ENCODE measurements around the gene HES1. TPM values are rescaled to one million over a fixed set of nuclear protein-coding genes. Genes with fewer than 3 reads are reported as not detected.
A peak's percentile ranks its signal among the peaks of the same experiment; 100 is the strongest.

The HES1 gene
- total RNA-seq, 2 donors from 2014 or later: 102 TPM

GRCh38 chr3:194164861-194165260 is 28.9 kb downstream of the HES1 start:
- Histone ChIP-seq H3K9me3 (no peaks in the 10 kb centered on the region), H3K27me3 (no peaks in the 10 kb centered on the region), H3K4me1 (no peaks in the 10 kb centered on the region), H3K36me3 (no peaks in the 10 kb centered on the region), H3K4me3 (no peak overlapping the region), H3K27ac (no peak overlapping the region), H3K9ac (ENCODE audit: low read depth in 2 of 2, low read length in 2 of 2) (no peak overlapping the region)
- intact Hi-C loops (cut with DNase I): no loop called here
- TF ChIP-seq CTCF (IDR thresholded peaks at IDR 0.05): no peak
- DNase-seq: no peak

GRCh38 chr3:194165271-194166018 is 29.5 kb downstream of the HES1 start:
- H3K4me3 ChIP-seq: no peak overlapping the region

GRCh38 chr3:194166682-194167479 is 30.9 kb downstream of the HES1 start:
- no peaks in the 10 kb centered on the region for H3K36me3 ChIP-seq
- DNase-seq: no peak
- H3K9ac ChIP-seq (ENCODE audit: low read depth in 2 of 2, low read length in 2 of 2): peak overlapping the region in 1 of 2 donors; percentile 19
- no peak for TF ChIP-seq CTCF (IDR thresholded peaks at IDR 0.05)
- no peaks in the 10 kb centered on the region for H3K27me3 ChIP-seq
- no peaks in the 10 kb centered on the region for H3K9me3 ChIP-seq
- H3K4me3 ChIP-seq: no peak overlapping the region
- intact Hi-C loops (cut with DNase I): no loop called here
- H3K27ac ChIP-seq: no peak overlapping the region
- H3K4me1 ChIP-seq: no peaks in the 10 kb centered on the region

More at GRCh38 chr3:194165271-194166018, 29.5 kb downstream of the HES1 start:
- Histone ChIP-seq H3K9ac (ENCODE audit: low read depth in 2 of 2, low read length in 2 of 2) (no peak overlapping the region), H3K9me3 (no peaks in the 10 kb centered on the region), H3K36me3 (no peaks in the 10 kb centered on the region), H3K27ac (no peak overlapping the region), H3K4me1 (no peaks in the 10 kb centered on the region), H3K27me3 (no peaks in the 10 kb centered on the region)
- intact Hi-C loops (cut with DNase I): no loop called here
- no peak for TF ChIP-seq CTCF (IDR thresholded peaks at IDR 0.05)
- no peak for DNase-seq

GRCh38 chr3:194167480-194168282 is 31.7 kb downstream of the HES1 start:
- no peaks in the 10 kb centered on the region for H3K9me3 ChIP-seq
- DNase-seq: no peak
- no peaks in the 10 kb centered on the region for H3K4me1 ChIP-seq
- intact Hi-C loops (cut with DNase I): no loop called here
- no peak overlapping the region for H3K27ac ChIP-seq
- TF ChIP-seq CTCF (IDR thresholded peaks at IDR 0.05): no peak
- H3K27me3 ChIP-seq: no peaks in the 10 kb centered on the region
- H3K36me3 ChIP-seq: no peaks in the 10 kb centered on the region
- H3K4me3 ChIP-seq: no peak overlapping the region
- H3K9ac ChIP-seq (ENCODE audit: low read depth in 2 of 2, low read length in 2 of 2): no peak overlapping the region

- Histone ChIP-seq H3K4me3 (no peak overlapping the region), H3K9ac (ENCODE audit: low read depth in 2 of 2, low read length in 2 of 2) (no peak overlapping the region), H3K4me1 (no peaks in the 10 kb centered on the region), H3K36me3 (no peaks in the 10 kb centered on the region), H3K27me3 (no peaks in the 10 kb centered on the region), H3K27ac (no peak overlapping the region), H3K9me3 (no peaks in the 10 kb centered on the region)
- no peak for DNase-seq
- TF ChIP-seq CTCF (IDR thresholded peaks at IDR 0.05): no peak
- intact Hi-C loops (cut with DNase I): no loop called here
These were observed 33.0 kb downstream of the HES1 start for GRCh38 chr3:194168994-194169393.

Measured in colonic mucosa (tissue), 4 donors.